Natural killer cell (primary cell): Measurements from ENCODE around the gene TXNDC5. TPM values are rescaled to one million over a fixed set of nuclear protein-coding genes. Genes with fewer than 3 reads are reported as not detected.

Experiments
- ATAC-seq, 3 donors: fragments of 150-1000 bp in 2 of 3; fragments of 200-7000 bp in 1 of 3; cut with Tn5 transposase; 1 replicate in 1 of 3; 2 replicates in 2 of 3; pipeline ENCODE4 v1.10.0; 2021; ENCODE audit warnings: mild to moderate bottlenecking in 2 of 3, moderate library complexity in 2 of 3
- DNase-seq, 2 donors: peaks; one replicate each; pipeline versions ENCODE4 v3.0.0 to v3.0.0-alpha.2; 2013 to 2021; ENCODE audit warnings: mixed read lengths in 1 of 2
- H3K27ac ChIP-seq: one replicate; pipeline ENCODE4 v1.5.1; 2013; ENCODE audit warnings: mild to moderate bottlenecking, low read length
- H3K27me3 ChIP-seq: one replicate; pipeline ENCODE4 v1.6.1; 2013; ENCODE audit warnings: low read length; ENCODE audit not compliant: control insufficient read depth, insufficient read depth
- H3K36me3 ChIP-seq: one replicate; pipeline ENCODE4 v1.6.1; 2013; ENCODE audit warnings: low read length; ENCODE audit not compliant: control insufficient read depth, insufficient read depth
- H3K4me1 ChIP-seq: one replicate; pipeline ENCODE4 v1.6.1; 2013; ENCODE audit warnings: low read length; ENCODE audit not compliant: control insufficient read depth, insufficient read depth
- H3K4me3 ChIP-seq: one replicate; pipeline ENCODE4 v1.5.1; 2013; ENCODE audit warnings: low read length
- H3K9me3 ChIP-seq: one replicate; pipeline ENCODE4 v1.6.1; 2013; ENCODE audit warnings: low read length; ENCODE audit not compliant: control insufficient read depth, insufficient read depth
- H3K27ac Mint-ChIP-seq, 2 donors: one replicate each; pipeline ENCODE4 v1.8.0; 2022; ENCODE audit warnings: mild to moderate bottlenecking in 2 of 2, mixed read lengths in 2 of 2, moderate library complexity in 1 of 2
- H3K27me3 Mint-ChIP-seq, 2 donors: one replicate each; pipeline ENCODE4 v1.8.0; 2022; ENCODE audit warnings: low read depth in 2 of 2, mixed read lengths in 2 of 2
- H3K36me3 Mint-ChIP-seq: one replicate; pipeline ENCODE4 v1.8.0; 2022; ENCODE audit warnings: mixed read lengths
- H3K4me1 Mint-ChIP-seq, 2 donors: one replicate each; pipeline ENCODE4 v1.8.0; 2022; ENCODE audit warnings: mixed read lengths in 2 of 2
- H3K4me3 Mint-ChIP-seq: one replicate; pipeline ENCODE4 v1.8.0; 2022; ENCODE audit warnings: mild to moderate bottlenecking, moderate library complexity, mixed read lengths
- H3K9me3 Mint-ChIP-seq, 2 donors: one replicate each; pipeline ENCODE4 v1.8.0; 2022; ENCODE audit warnings: mixed read lengths in 2 of 2
- WGBS: methylation state at CpG from one replicate; pipeline ENCODE4 v1.1.7; 2013; ENCODE audit warnings: missing lambda C conversion rate; ENCODE audit not compliant: insufficient coverage; 5-methylcytosine and 5-hydroxymethylcytosine counted together
- intact Hi-C: fragments of 100-400 bp; cut with micrococcal nuclease; formaldehyde crosslinking; loops from one replicate; pipeline ENCODE4 v1.14.2; 2022
- total RNA-seq, 4 donors: library from RNA; stranded (reverse); fragments of 120-200 nt in 1 of 4; gene quantifications; one replicate each; pipeline versions ENCODE4 v1.2.3 to v1.2.4, GENCODE V29; 2013 to 2022
- TF ChIP-seq, protein P1 (sequence below): fragments of 200-600 bp; IDR thresholded peaks from one replicate; pipeline ENCODE4 v1.8.0; 2022; ENCODE audit warnings: antibody characterized with exemption

Gene TXNDC5
- total RNA-seq, 3 donors from 2014 or later (not counting 1 experiment from before 2014, with no cell fraction given), result 7.9 to 105 (median 9.7) TPM

DNA sequence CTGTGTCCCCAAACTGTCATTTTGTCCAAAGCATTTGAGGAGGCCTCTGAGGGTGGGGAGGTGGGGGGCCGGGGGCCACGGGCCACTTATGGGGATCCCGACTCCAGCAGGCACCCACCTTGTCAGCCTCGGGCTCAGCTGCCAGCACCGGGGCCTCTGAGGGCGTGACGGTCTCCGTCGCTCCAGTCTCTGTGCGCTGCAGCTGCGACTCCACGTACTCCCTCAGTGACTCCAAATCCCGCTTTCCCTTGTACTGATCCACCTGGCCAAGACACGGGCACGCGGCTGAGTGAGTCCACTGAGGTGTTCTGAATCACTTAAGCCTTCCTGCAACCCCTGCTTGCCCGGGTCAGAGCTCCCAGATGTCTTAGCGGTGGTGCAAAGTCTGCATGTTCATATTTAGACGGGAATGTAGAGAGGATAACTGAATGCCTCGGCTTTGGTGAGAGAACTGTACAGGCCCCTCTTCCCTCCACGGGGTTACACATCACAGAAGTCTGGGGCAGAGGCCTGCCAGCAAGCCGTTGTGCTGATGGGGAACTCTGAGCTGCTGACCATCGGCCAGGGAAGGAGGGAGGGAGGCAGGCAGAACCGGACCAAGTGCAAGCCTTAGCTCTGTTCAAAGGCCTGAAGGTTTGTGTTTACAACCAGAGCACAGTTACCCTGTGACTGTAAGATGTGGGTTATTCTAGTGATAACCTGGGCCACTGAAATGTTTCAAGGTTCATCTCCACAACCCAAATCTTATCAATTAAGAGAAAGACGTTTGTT is 21.8 kb downstream of the TXNDC5 start:
- no peak overlapping the region for H3K27ac ChIP-seq
- no peak for DNase-seq
- intact Hi-C loops, result no loop called here
- H3K27me3 ChIP-seq, result no peaks in the 10 kb centered on the region
- 97% methylated on average over 25 of the region's 25 CpGs for WGBS
- TF ChIP-seq, protein P1, sequence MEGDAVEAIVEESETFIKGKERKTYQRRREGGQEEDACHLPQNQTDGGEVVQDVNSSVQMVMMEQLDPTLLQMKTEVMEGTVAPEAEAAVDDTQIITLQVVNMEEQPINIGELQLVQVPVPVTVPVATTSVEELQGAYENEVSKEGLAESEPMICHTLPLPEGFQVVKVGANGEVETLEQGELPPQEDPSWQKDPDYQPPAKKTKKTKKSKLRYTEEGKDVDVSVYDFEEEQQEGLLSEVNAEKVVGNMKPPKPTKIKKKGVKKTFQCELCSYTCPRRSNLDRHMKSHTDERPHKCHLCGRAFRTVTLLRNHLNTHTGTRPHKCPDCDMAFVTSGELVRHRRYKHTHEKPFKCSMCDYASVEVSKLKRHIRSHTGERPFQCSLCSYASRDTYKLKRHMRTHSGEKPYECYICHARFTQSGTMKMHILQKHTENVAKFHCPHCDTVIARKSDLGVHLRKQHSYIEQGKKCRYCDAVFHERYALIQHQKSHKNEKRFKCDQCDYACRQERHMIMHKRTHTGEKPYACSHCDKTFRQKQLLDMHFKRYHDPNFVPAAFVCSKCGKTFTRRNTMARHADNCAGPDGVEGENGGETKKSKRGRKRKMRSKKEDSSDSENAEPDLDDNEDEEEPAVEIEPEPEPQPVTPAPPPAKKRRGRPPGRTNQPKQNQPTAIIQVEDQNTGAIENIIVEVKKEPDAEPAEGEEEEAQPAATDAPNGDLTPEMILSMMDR, result no peak
- H3K4me3 ChIP-seq, result no peak overlapping the region
- H3K9me3 ChIP-seq, result no peaks in the 10 kb centered on the region
- no peaks in the 10 kb centered on the region for H3K27me3 Mint-ChIP-seq
- no peak for ATAC-seq
- H3K4me3 Mint-ChIP-seq, result no peak overlapping the region
- peaks cover 10% of the 10 kb centered on the region for H3K36me3 Mint-ChIP-seq
- no peaks in the 10 kb centered on the region for H3K9me3 Mint-ChIP-seq
- no peaks in the 10 kb centered on the region for H3K4me1 ChIP-seq
- no peaks in the 10 kb centered on the region for H3K4me1 Mint-ChIP-seq
- no peak overlapping the region for H3K27ac Mint-ChIP-seq
- H3K36me3 ChIP-seq, result peaks cover 68% of the 10 kb centered on the region

DNA sequence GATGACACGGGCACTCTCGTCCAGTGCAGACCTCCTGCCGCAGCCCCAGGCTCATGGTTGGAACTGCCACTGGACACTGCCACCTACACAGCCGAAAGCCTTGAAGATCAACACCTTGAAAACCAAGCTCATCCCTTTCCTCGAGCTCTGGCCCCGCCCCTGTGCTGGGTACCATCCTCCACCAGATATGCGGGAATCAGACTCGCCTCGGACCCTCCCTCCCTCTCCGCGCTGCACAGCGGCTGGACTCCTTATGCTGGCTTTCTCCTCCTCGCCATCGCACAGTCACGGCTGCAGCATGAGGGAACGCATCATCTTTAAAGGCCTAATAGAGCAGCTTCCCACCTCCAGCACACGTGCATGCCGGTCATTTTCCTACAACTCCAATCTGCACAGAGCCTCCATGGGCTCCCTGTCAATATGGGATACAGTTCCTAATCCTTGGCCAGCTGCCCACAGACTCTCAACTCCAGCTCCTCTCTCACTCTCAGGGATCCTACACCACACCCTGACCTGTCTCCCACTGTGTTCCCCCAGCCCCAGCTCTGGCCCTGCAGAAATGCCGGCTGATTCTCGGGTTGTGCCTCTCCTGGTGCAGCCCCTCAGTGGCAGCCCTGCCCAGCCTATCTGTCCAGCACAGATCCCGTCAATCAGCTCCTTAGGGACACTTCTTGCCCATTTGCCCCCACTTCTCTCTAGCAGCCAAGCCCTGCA is 23.2 kb downstream of the TXNDC5 start:
- H3K4me1 Mint-ChIP-seq, result no peaks in the 10 kb centered on the region
- H3K27ac Mint-ChIP-seq, result no peak overlapping the region
- peaks cover 24% of the 10 kb centered on the region for H3K36me3 Mint-ChIP-seq

DNA sequence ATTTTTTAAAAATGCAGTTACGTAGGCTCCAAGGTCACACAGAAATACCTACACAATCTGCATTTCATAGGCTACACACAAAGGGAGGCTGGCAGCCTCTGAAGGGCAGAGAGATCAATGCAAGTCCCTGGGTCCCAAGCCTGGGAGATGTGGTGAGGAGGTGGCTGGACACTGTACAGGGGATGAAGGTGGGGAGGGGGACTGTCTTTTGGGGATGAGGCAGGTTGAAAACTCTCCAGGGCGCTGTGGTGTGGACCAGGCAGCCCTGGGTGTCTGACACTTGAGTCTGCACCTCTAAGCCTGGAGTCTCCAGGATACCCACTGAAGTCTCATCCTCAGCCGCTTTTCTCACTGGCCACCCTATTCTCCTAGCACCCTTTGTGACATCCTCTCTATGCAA is 24.5 kb downstream of the TXNDC5 start:
- Mint-ChIP-seq H3K36me3 (peaks cover 25% of the 10 kb centered on the region), H3K4me1 (no peaks in the 10 kb centered on the region), H3K9me3 (no peaks in the 10 kb centered on the region), H3K4me3 (no peak overlapping the region), H3K27me3 (no peaks in the 10 kb centered on the region), H3K27ac (no peak overlapping the region)
- TF ChIP-seq, protein P1, result no peak
- H3K9me3 ChIP-seq, result no peaks in the 10 kb centered on the region
- H3K27ac ChIP-seq, result no peak overlapping the region
- H3K4me3 ChIP-seq, result no peak overlapping the region
- H3K36me3 ChIP-seq, result peaks cover 67% of the 10 kb centered on the region
- intact Hi-C loops, result no loop called here
- no peaks in the 10 kb centered on the region for H3K4me1 ChIP-seq
- ATAC-seq (no peak), DNase-seq (no peak)
- H3K27me3 ChIP-seq, result no peaks in the 10 kb centered on the region
- 93% methylated on average over 3 of the region's 3 CpGs for WGBS

More for the DNA sequence above, 23.2 kb downstream of the TXNDC5 start:
- no peak for DNase-seq
- TF ChIP-seq, protein P1, result no peak
- Histone ChIP-seq H3K4me3 (no peak overlapping the region), H3K9me3 (no peaks in the 10 kb centered on the region), H3K27me3 (no peaks in the 10 kb centered on the region), H3K4me1 (no peaks in the 10 kb centered on the region), H3K36me3 (peaks cover 70% of the 10 kb centered on the region), H3K27ac (no peak overlapping the region)
- Mint-ChIP-seq H3K27me3 (no peaks in the 10 kb centered on the region), H3K4me3 (no peak overlapping the region), H3K9me3 (no peaks in the 10 kb centered on the region)
- intact Hi-C loops, result no loop called here
- no peak for ATAC-seq
- WGBS, result 96% methylated on average over 21 of the region's 21 CpGs
